Measurements from ENCODE around the gene TIMMDC1. TPM values are rescaled to one million over a fixed set of nuclear protein-coding genes. Genes with fewer than 3 reads are reported as not detected.

The TIMMDC1 gene
- total RNA-seq, 2 experiments from 2014 or later = 14.4 to 18.3 TPM

DNA sequence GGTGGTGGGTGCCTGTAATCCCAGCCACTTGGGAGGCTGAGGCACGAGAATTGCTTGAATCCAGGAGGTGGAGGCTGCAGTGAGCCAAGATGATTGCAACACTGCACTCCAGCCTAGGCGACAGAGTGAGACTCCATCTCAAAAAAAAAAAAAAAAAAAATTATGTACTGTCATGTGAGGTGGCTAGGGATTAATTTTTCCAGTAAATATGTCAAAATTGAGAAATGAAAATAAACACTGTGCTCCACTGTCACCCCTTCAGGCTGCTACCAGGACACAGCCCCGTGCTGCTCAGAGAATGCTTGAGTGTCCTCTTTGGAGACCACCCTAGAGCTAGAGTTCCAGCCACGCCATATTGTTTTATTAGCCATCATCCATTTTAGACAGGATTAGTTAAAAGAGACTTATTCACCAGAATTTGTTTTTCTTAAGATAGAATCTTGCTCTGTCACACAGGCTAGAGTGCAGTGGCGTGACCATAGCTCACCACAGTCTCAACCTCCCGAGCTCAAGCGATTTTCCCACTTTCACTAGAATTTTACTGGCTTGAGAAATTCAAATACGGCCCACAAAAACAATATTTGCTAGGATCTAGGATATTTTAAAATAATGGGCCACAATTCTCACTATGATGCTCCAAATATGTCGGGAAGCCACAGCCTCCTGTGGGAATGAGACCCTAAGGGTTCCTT lies 60.4 kb downstream of the TIMMDC1 start:
- no peak overlapping the region for H3K4me3 Mint-ChIP-seq
- no peak for ATAC-seq (ENCODE audit: poor library complexity)
- Histone ChIP-seq H3K4me3 (ENCODE audit: low read length) (peak overlapping the region; percentile 24), H3K27ac (ENCODE audit: low read depth in 1 of 2, low read length in 2 of 2) (no peak overlapping the region), H3K4me1 (ENCODE audit: insufficient read depth, low read length) (peaks cover 22% of the 10 kb centered on the region), H3K27me3 (ENCODE audit: control insufficient read depth in 1 of 2, insufficient read depth in 2 of 2, low read length in 2 of 2) (no peaks in the 10 kb centered on the region), H3K36me3 (ENCODE audit: insufficient read depth, low read length) (no peaks in the 10 kb centered on the region), H3K9me3 (ENCODE audit: control insufficient read depth in 1 of 2, insufficient read depth in 1 of 2, low read length in 2 of 2) (no peaks in the 10 kb centered on the region)
- H3K4me1 Mint-ChIP-seq (ENCODE audit: low read depth) = peaks cover 6% of the 10 kb centered on the region
- no peaks in the 10 kb centered on the region for H3K9me3 Mint-ChIP-seq
- POLR2A ChIA-PET = interaction anchor here (1.3 kb wide), 1 partner anchor 95 kb away, joined by 3 read pairs; the partner anchor contains the start of gene TMEM39A
- TF ChIP-seq, protein P1, sequence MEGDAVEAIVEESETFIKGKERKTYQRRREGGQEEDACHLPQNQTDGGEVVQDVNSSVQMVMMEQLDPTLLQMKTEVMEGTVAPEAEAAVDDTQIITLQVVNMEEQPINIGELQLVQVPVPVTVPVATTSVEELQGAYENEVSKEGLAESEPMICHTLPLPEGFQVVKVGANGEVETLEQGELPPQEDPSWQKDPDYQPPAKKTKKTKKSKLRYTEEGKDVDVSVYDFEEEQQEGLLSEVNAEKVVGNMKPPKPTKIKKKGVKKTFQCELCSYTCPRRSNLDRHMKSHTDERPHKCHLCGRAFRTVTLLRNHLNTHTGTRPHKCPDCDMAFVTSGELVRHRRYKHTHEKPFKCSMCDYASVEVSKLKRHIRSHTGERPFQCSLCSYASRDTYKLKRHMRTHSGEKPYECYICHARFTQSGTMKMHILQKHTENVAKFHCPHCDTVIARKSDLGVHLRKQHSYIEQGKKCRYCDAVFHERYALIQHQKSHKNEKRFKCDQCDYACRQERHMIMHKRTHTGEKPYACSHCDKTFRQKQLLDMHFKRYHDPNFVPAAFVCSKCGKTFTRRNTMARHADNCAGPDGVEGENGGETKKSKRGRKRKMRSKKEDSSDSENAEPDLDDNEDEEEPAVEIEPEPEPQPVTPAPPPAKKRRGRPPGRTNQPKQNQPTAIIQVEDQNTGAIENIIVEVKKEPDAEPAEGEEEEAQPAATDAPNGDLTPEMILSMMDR (IDR thresholded peaks at IDR 0.05) = no peak
- no peaks in the 10 kb centered on the region for H3K36me3 Mint-ChIP-seq (ENCODE audit: low read depth)
- intact Hi-C loops (cut with DNase I, micrococcal nuclease) = loop anchor here (5.0 to 10.0 kb wide), 2 partner anchors 94 to 676 kb away; partner anchors contain the start of genes POGLUT1 (in 1 of the 2) and TMEM39A (in 1 of the 2)
- CTCF ChIA-PET = no interaction called here
- no peak overlapping the region for H3K27ac Mint-ChIP-seq
- no peak for DNase-seq
- no peaks in the 10 kb centered on the region for H3K27me3 Mint-ChIP-seq

DNA sequence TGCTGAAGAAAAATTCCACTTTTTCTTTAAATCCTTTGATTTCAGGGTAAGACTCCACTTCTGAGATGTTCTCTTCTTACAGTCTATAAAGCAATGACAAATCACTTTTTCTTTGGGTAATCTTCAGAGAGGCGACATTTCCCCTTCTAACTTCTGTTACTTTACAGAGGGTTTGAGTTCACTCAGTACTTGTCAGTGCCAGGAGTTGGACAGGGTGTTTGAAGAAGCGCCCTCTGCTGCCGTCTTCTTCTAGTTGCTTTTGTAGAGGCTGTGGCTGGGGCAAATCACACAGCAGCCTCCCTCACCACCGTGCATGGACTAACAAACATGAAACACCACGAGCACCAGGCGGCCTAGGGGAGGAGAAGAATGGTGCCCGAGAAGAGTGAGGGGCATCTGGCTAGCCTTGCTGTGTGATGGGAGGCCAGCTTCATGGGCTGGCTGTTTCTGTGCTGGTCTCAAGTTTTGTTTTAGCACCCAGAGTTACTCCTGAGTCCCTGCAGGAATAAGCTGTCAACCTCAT lies 61.2 kb downstream of the TIMMDC1 start, which contains the start of gene CD80:
Gene CD80, minus strand, starts transcription at position 174 of the 523 bp plus-strand sequence. CDS start 1,886 bp downstream, outside the sequence.
- Histone ChIP-seq H3K27me3 (ENCODE audit: control insufficient read depth in 1 of 2, insufficient read depth in 2 of 2, low read length in 2 of 2) (no peaks in the 10 kb centered on the region), H3K4me3 (ENCODE audit: low read length) (peak within 1 kb of the TSS; percentile 24), H3K36me3 (ENCODE audit: insufficient read depth, low read length) (no peaks in the 10 kb centered on the region), H3K4me1 (ENCODE audit: insufficient read depth, low read length) (peaks cover 22% of the 10 kb centered on the region), H3K27ac (ENCODE audit: low read depth in 1 of 2, low read length in 2 of 2) (no peak within 1 kb of the TSS), H3K9me3 (ENCODE audit: control insufficient read depth in 1 of 2, insufficient read depth in 1 of 2, low read length in 2 of 2) (no peaks in the 10 kb centered on the region)
- CTCF ChIA-PET = no interaction called here
- TF ChIP-seq, protein P1 (IDR thresholded peaks at IDR 0.05) = peak; percentile 27
- H3K27ac Mint-ChIP-seq = no peak within 1 kb of the TSS
- H3K27me3 Mint-ChIP-seq = no peaks in the 10 kb centered on the region
- peak; percentile 57 for ATAC-seq (ENCODE audit: poor library complexity)
- DNase-seq = peak; percentile 18 to 80 (median 36)
- H3K9me3 Mint-ChIP-seq = no peaks in the 10 kb centered on the region
- peaks cover 6% of the 10 kb centered on the region for H3K4me1 Mint-ChIP-seq (ENCODE audit: low read depth)
- no peaks in the 10 kb centered on the region for H3K36me3 Mint-ChIP-seq (ENCODE audit: low read depth)
- no peak within 1 kb of the TSS for H3K4me3 Mint-ChIP-seq
- POLR2A ChIA-PET = no interaction called here
- intact Hi-C loops (cut with DNase I, micrococcal nuclease) = loop anchor here (5.0 to 10.0 kb wide), 2 partner anchors 95 to 677 kb away; partner anchors contain the start of genes POGLUT1 (in 1 of the 2) and TMEM39A (in 1 of the 2)

DNA sequence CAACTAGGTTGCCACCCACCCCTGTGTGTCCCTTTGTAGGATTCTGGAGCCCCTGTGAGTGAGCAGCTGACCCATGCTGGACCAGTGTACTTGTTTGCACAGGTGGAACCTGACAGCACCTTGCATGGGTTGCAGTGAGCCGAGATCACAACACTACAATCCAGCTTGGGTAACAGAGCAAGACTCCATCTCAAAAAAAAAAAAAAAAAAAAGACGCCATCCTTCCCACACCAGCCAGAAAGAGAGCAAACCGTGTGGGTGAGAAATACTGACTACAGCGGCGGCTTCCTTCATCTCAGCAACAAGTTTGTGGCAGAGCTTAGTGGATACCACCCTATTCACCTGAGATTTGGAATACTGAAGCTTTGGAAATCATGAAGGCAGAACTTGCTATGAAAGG lies 61.8 kb downstream of the TIMMDC1 start:
- ATAC-seq (ENCODE audit: poor library complexity) (no peak), DNase-seq (no peak)
- no peaks in the 10 kb centered on the region for H3K9me3 Mint-ChIP-seq
- no peaks in the 10 kb centered on the region for H3K27me3 ChIP-seq (ENCODE audit: control insufficient read depth in 1 of 2, insufficient read depth in 2 of 2, low read length in 2 of 2)
- no peak overlapping the region for H3K27ac Mint-ChIP-seq
- no peaks in the 10 kb centered on the region for H3K36me3 Mint-ChIP-seq (ENCODE audit: low read depth)
- POLR2A ChIA-PET = no interaction called here
- no peaks in the 10 kb centered on the region for H3K9me3 ChIP-seq (ENCODE audit: control insufficient read depth in 1 of 2, insufficient read depth in 1 of 2, low read length in 2 of 2)
- no peak overlapping the region for H3K4me3 Mint-ChIP-seq
- CTCF ChIA-PET = no interaction called here
- H3K4me1 Mint-ChIP-seq (ENCODE audit: low read depth) = peaks cover 6% of the 10 kb centered on the region
- H3K4me3 ChIP-seq (ENCODE audit: low read length) = no peak overlapping the region
- H3K4me1 ChIP-seq (ENCODE audit: insufficient read depth, low read length) = peaks cover 22% of the 10 kb centered on the region
- H3K27ac ChIP-seq (ENCODE audit: low read depth in 1 of 2, low read length in 2 of 2) = no peak overlapping the region
- no peaks in the 10 kb centered on the region for H3K36me3 ChIP-seq (ENCODE audit: insufficient read depth, low read length)
- no peaks in the 10 kb centered on the region for H3K27me3 Mint-ChIP-seq
- intact Hi-C loops (cut with DNase I, micrococcal nuclease) = no loop called here
- TF ChIP-seq, protein P1 (IDR thresholded peaks at IDR 0.05) = no peak

Data from CD4-positive, alpha-beta T cell (primary cell).